Spleen (tissue), 11 donors: ENCODE measurements around the gene ZBED5. TPM values are rescaled to one million over a fixed set of nuclear protein-coding genes. Genes with fewer than 3 reads are reported as not detected.

Source experiments
- DNase-seq: peaks from one replicate; pipeline ENCODE4 v3.0.0-alpha.2; 2020
- H3K27ac ChIP-seq, 8 donors: fragments of 200-600 bp; sonication (generic) in 7 of 8; 1 replicate in 4 of 8; 2 replicates in 4 of 8; pipeline versions ENCODE4 v1.5.0 to v1.8.0; 2016 to 2021; ENCODE audit warnings: inconsistent platforms in 4 of 8, mild to moderate bottlenecking in 4 of 8, moderate library complexity in 1 of 8
- H3K27me3 ChIP-seq, 7 donors: fragments of 200-600 bp; sonication (generic) in 6 of 7; replicated peaks in 1 of 7; 1 replicate in 4 of 7; 2 replicates in 3 of 7; pipeline versions ENCODE4 v1.5.0 to v1.8.0; 2016 to 2021; ENCODE audit warnings: inconsistent platforms in 3 of 7, mild to moderate bottlenecking in 1 of 7
- H3K36me3 ChIP-seq, 6 donors: fragments of 200-600 bp; sonication (generic) in 5 of 6; 1 replicate in 4 of 6; 2 replicates in 2 of 6; pipeline versions ENCODE4 v1.5.0 to v1.8.0; 2016 to 2021; ENCODE audit warnings: inconsistent platforms in 2 of 6
- H3K4me1 ChIP-seq, 6 donors: fragments of 200-600 bp; sonication (generic) in 5 of 6; 1 replicate in 3 of 6; 2 replicates in 3 of 6; pipeline versions ENCODE4 v1.5.0 to v1.8.0; 2016 to 2021; ENCODE audit warnings: inconsistent platforms in 3 of 6
- H3K4me3 ChIP-seq, 8 donors: fragments of 200-600 bp; sonication (generic) in 7 of 8; 1 replicate in 4 of 8; 2 replicates in 4 of 8; pipeline versions ENCODE4 v1.5.0 to v1.8.0; 2016 to 2021; ENCODE audit warnings: inconsistent platforms in 4 of 8, mild to moderate bottlenecking in 4 of 8, moderate library complexity in 2 of 8
- H3K9me3 ChIP-seq, 8 donors: fragments of 200-600 bp; sonication (generic) in 7 of 8; 1 replicate in 4 of 8; 2 replicates in 4 of 8; pipeline versions ENCODE4 v1.5.0 to v1.8.0; 2016 to 2021; ENCODE audit warnings: inconsistent platforms in 4 of 8
- POLR2A ChIP-seq, 3 donors: fragments of 450-650 bp; IDR thresholded peaks; one replicate each; pipeline ENCODE4 v1.5.1; 2017; ENCODE audit warnings: antibody characterized with exemption in 3 of 3, mild to moderate bottlenecking in 1 of 3
- POLR2AphosphoS5 ChIP-seq, 3 donors: sonication (generic); formaldehyde crosslinking; IDR thresholded peaks; one replicate each; pipeline ENCODE4 v1.5.1; 2017; ENCODE audit warnings: antibody characterized with exemption in 3 of 3
- WGBS, 5 donors: extraction: QIAGEN DNeasy Blood & Tissue Kit in 3 of 5; methylation state at CpG; one replicate each; pipeline versions ENCODE4 v1.1.5 to v1.1.7; 2013 to 2018; 5-methylcytosine and 5-hydroxymethylcytosine counted together
- intact Hi-C: fragments of 100-400 bp; cut with DNase I; formaldehyde crosslinking; loops from one replicate; pipeline ENCODE4 v1.15.0; 2023; ENCODE audit warnings: low total_unique reads
- polyA plus RNA-seq, 3 donors: library from polyadenylated mRNA; stranded (reverse); fragments of 200-250 nt; gene quantifications; one replicate each; pipeline ENCODE4 v1.2.1, GENCODE V29; 2013
- total RNA-seq, 7 donors: library from RNA; depleted of rRNA in 3 of 7; stranded (reverse); fragments of >200 nt in 3 of 7; fragmentation: NEBNext Ultra II Directional in 4 of 7; extraction: Animal tissue kit (Norgen Biotek cat#: 25700) in 4 of 7; gene quantifications; one replicate each; pipeline versions ENCODE4 v1.1.0 to v1.2.1, GENCODE V29; 2016 to 2021
- TF ChIP-seq, protein P1 (sequence below), 11 experiments: fragments of 200-600 bp in 7 of 11; fragments of 450-650 bp in 4 of 11; sonication (generic) in 4 of 11; IDR thresholded peaks in 8 of 11; conservative IDR thresholded peaks in 3 of 11; 1 replicate in 7 of 11; 2 replicates in 4 of 11; pipeline versions ENCODE4 v1.4.0 to v1.8.0; 2016 to 2021; ENCODE audit warnings: antibody characterized with exemption in 11 of 11, inconsistent platforms in 4 of 11, mild to moderate bottlenecking in 1 of 11
- donor health status: healthy with polysubstance abuse.
- donor health status: DM: no; HTN: no; CAD: no; lungs with moderate emphysema.
- donor health status: DM: no; HTN: no; CAD: no.
- donor health status: Bipolar disorder and iron deficiency.
- donor health status: healthy.
- donor health status: DM: no; HTN: no; CAD: no.
- donor health status: DM: yes; HTN: yes; CAD: no.

ZBED5 gene
- total and polyA plus RNA-seq, 10 donors, result 43.5 to 83.8 (median 63.6) TPM

GRCh38 chr11:10872097-10872496 lies 14.2 kb upstream of the ZBED5 start:
- no peaks in the 10 kb centered on the region for H3K27me3 ChIP-seq
- no peak for DNase-seq
- no peak for TF ChIP-seq POLR2A (IDR thresholded peaks at IDR 0.05)
- TF ChIP-seq POLR2AphosphoS5 (IDR thresholded peaks at IDR 0.05), result no peak
- TF ChIP-seq, protein P1, sequence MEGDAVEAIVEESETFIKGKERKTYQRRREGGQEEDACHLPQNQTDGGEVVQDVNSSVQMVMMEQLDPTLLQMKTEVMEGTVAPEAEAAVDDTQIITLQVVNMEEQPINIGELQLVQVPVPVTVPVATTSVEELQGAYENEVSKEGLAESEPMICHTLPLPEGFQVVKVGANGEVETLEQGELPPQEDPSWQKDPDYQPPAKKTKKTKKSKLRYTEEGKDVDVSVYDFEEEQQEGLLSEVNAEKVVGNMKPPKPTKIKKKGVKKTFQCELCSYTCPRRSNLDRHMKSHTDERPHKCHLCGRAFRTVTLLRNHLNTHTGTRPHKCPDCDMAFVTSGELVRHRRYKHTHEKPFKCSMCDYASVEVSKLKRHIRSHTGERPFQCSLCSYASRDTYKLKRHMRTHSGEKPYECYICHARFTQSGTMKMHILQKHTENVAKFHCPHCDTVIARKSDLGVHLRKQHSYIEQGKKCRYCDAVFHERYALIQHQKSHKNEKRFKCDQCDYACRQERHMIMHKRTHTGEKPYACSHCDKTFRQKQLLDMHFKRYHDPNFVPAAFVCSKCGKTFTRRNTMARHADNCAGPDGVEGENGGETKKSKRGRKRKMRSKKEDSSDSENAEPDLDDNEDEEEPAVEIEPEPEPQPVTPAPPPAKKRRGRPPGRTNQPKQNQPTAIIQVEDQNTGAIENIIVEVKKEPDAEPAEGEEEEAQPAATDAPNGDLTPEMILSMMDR (IDR thresholded peaks at IDR 0.05 in 8 of 11, conservative IDR thresholded peaks at IDR 0.05 in 3 of 11), result no peak
- no peak overlapping the region for H3K27ac ChIP-seq
- H3K9me3 ChIP-seq, result peaks cover 0 to 37% (median 27%) of the 10 kb centered on the region in 8 donors
- no peak overlapping the region for H3K4me3 ChIP-seq
- WGBS, 5 donors, result 96 to 97% (median 97%) methylated on average over 2 of the region's 2 CpGs
- H3K4me1 ChIP-seq, result peaks cover 0 to 9% (median 0%) of the 10 kb centered on the region in 6 donors
- H3K36me3 ChIP-seq, result peaks cover 0 to 4% (median 0%) of the 10 kb centered on the region in 6 donors
- intact Hi-C loops, result no loop called here

DNA sequence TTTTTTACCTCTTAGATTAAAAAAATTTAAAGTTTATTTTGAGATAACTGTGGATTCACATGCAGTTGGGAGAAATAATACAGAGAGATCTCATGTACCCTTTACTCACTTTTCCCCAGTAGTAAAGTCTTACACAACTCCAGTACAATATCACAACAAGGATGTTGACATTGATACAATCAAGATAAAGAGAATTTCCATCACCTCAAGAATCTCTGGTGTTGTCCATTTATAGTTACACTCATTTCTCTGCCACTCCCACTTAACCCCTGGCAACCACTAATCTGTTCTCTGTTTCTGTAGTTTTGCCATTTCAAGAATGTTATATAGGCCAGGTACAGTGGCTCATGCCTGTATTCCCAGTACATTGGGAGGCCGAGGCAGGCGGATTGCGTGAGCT lies 10.5 kb upstream of the ZBED5 start:
- 92 to 100% (median 97%) methylated on average over 3 of the region's 3 CpGs for WGBS, 5 donors
- H3K4me1 ChIP-seq, result peaks cover 0 to 23% (median 0%) of the 10 kb centered on the region in 6 donors

DNA sequence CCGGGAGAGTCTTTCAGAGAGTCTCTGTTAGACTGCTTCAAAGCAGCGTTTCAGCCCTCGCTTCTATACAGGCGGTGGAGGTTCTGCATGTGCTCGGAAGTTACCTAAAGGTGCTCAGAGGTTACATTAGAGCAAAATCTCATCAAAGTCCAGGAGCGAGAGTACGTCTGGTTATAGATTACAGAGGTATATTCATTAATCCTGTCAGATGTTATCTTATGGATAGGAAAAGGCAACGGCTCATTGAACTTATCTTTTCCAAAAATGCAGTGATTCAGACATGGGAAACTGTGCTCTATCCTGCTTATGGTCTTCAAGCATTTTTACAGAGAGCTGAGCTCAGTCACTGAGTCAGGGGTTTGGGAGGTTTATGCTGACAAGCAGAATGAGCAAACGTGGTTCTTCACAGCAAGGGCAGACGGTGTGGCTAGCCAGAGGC lies 9.1 kb upstream of the ZBED5 start:
- no peak for TF ChIP-seq POLR2AphosphoS5 (IDR thresholded peaks at IDR 0.05)
- TF ChIP-seq POLR2A (IDR thresholded peaks at IDR 0.05), result no peak
- TF ChIP-seq, protein P1 (IDR thresholded peaks at IDR 0.05 in 8 of 11, conservative IDR thresholded peaks at IDR 0.05 in 3 of 11), result no peak
- H3K36me3 ChIP-seq, result no peaks in the 10 kb centered on the region
- 79 to 93% (median 87%) methylated on average over 10 of the region's 10 CpGs for WGBS, 5 donors
- no peak overlapping the region for H3K27ac ChIP-seq
- peaks cover 0 to 10% (median 5%) of the 10 kb centered on the region in 8 donors for H3K9me3 ChIP-seq
- no peaks in the 10 kb centered on the region for H3K27me3 ChIP-seq
- no peak for DNase-seq
- peaks cover 0 to 38% (median 2%) of the 10 kb centered on the region in 6 donors for H3K4me1 ChIP-seq
- intact Hi-C loops, result no loop called here
- H3K4me3 ChIP-seq, result no peak overlapping the region

More for the DNA sequence above, 10.5 kb upstream of the ZBED5 start:
- H3K27ac ChIP-seq, result no peak overlapping the region
- no peaks in the 10 kb centered on the region for H3K27me3 ChIP-seq
- H3K4me3 ChIP-seq, result no peak overlapping the region
- peaks cover 0 to 24% (median 19%) of the 10 kb centered on the region in 8 donors for H3K9me3 ChIP-seq
- H3K36me3 ChIP-seq, result peaks cover 0 to 4% (median 0%) of the 10 kb centered on the region in 6 donors
- intact Hi-C loops, result no loop called here
- no peak for DNase-seq
- no peak for TF ChIP-seq POLR2AphosphoS5 (IDR thresholded peaks at IDR 0.05)
- no peak for TF ChIP-seq POLR2A (IDR thresholded peaks at IDR 0.05)
- TF ChIP-seq, protein P1 (IDR thresholded peaks at IDR 0.05 in 8 of 11, conservative IDR thresholded peaks at IDR 0.05 in 3 of 11), result no peak

DNA sequence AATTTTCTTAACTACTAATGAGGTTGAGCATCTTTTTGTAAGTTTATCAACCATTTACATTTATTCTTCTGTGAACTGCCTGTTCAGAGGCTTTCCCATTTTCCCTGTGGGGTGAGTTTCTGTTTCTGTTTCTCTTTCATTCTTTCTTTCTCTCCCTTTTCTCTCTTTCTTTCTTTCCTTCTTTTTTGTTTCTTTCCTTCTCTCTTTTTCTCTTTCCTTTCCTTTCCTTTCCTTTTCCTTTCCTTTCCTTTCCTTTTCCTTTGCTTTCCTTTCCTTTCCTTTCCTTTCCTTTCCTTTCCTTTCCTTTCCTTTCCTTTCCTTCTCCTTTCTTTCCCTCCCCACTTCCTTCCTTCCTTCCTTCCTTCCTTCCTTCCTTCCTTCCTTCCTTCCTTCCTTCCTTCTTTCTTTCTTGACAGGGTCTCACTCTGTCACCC lies 8.0 kb upstream of the ZBED5 start:
- no peak for DNase-seq
- H3K36me3 ChIP-seq, result no peaks in the 10 kb centered on the region
- intact Hi-C loops, result no loop called here
- H3K27me3 ChIP-seq, result no peaks in the 10 kb centered on the region
- TF ChIP-seq, protein P1 (IDR thresholded peaks at IDR 0.05 in 8 of 11, conservative IDR thresholded peaks at IDR 0.05 in 3 of 11), result no peak
- TF ChIP-seq POLR2AphosphoS5 (IDR thresholded peaks at IDR 0.05) (no peak), POLR2A (IDR thresholded peaks at IDR 0.05) (no peak)
- H3K4me1 ChIP-seq, result peaks cover 0 to 37% (median 2%) of the 10 kb centered on the region in 6 donors
- no peak overlapping the region for H3K27ac ChIP-seq
- no peaks in the 10 kb centered on the region for H3K9me3 ChIP-seq
- no peak overlapping the region for H3K4me3 ChIP-seq
